Measurements from ENCODE around the gene SCEL.

Gene SCEL

GRCh38 chr13:77519808-77520207 is 15.7 kb upstream of the SCEL start (continued):
- TF ChIP-seq ZNF677 (tag by site-specific recombination; IDR thresholded peaks at IDR 0.05), result no peak

- CTCF ChIA-PET, result no interaction called here
- H3K36me3 ChIP-seq (ENCODE audit: control insufficient read depth in 2 of 2, insufficient read depth in 1 of 2, low read length in 2 of 2), result no peaks in the 10 kb centered on the region
- H3K4me3 ChIP-seq (ENCODE audit: low read depth, low read length), result no peak overlapping the region
- no peaks in the 10 kb centered on the region for H3K9me3 ChIP-seq (ENCODE audit: control insufficient read depth, insufficient read depth, low read depth, low read length)
- TF ChIP-seq ZBTB1 (tag by site-specific recombination; IDR thresholded peaks at IDR 0.05) (no peak), ZNF692 (tag by site-specific recombination; IDR thresholded peaks at IDR 0.05) (no peak), ZSCAN16 (tag by site-specific recombination; IDR thresholded peaks at IDR 0.05) (no peak), ZNF266 (tag by site-specific recombination; IDR thresholded peaks at IDR 0.05; ENCODE audit: low read depth) (no peak), ZNF621 (tag by site-specific recombination; IDR thresholded peaks at IDR 0.05) (no peak), WT1 (tag by site-specific recombination; IDR thresholded peaks at IDR 0.05) (no peak), ZNF248 (tag by site-specific recombination; IDR thresholded peaks at IDR 0.05) (no peak), ZBTB21 (tag by site-specific recombination; IDR thresholded peaks at IDR 0.05) (no peak), REPIN1 (tag by site-specific recombination; IDR thresholded peaks at IDR 0.05; ENCODE audit: low read depth) (no peak), GLI4 (tag by site-specific recombination; IDR thresholded peaks at IDR 0.05) (no peak), ZNF76 (tag by site-specific recombination; IDR thresholded peaks at IDR 0.05; ENCODE audit: borderline replicate concordance, low read depth) (no peak), SCRT2 (tag by site-specific recombination; IDR thresholded peaks at IDR 0.05) (no peak), ZNF654 (tag by site-specific recombination; IDR thresholded peaks at IDR 0.05; ENCODE audit: low read depth) (no peak), ZNF157 (tag by site-specific recombination; IDR thresholded peaks at IDR 0.05) (no peak), ZNF664 (tag by site-specific recombination; IDR thresholded peaks at IDR 0.05) (no peak), MZF1 (tag by site-specific recombination; IDR thresholded peaks at IDR 0.05; ENCODE audit: borderline replicate concordance) (no peak), ZNF561 (tag by site-specific recombination; IDR thresholded peaks at IDR 0.05; ENCODE audit: borderline replicate concordance) (no peak), FEZF1 (tag by site-specific recombination; IDR thresholded peaks at IDR 0.05) (no peak)
- no peak overlapping the region for H3K27ac ChIP-seq (ENCODE audit: extremely low read depth, low read depth, low read length)
- H3K4me1 ChIP-seq (ENCODE audit: control insufficient read depth, insufficient read depth, low read length), result no peaks in the 10 kb centered on the region
- POLR2A ChIA-PET, result no interaction called here
Measured at GRCh38 chr13:77521194-77521593, 14.3 kb upstream of the SCEL start.

- Histone ChIP-seq H3K9me3 (ENCODE audit: control insufficient read depth, insufficient read depth, low read depth, low read length) (no peaks in the 10 kb centered on the region), H3K4me3 (ENCODE audit: low read depth, low read length) (no peak overlapping the region), H3K36me3 (ENCODE audit: control insufficient read depth in 2 of 2, insufficient read depth in 1 of 2, low read length in 2 of 2) (no peaks in the 10 kb centered on the region), H3K27ac (ENCODE audit: extremely low read depth, low read depth, low read length) (no peak overlapping the region), H3K4me1 (ENCODE audit: control insufficient read depth, insufficient read depth, low read length) (no peaks in the 10 kb centered on the region)
- ChIA-PET CTCF (interaction anchor here (0.5 to 0.6 kb wide), 2 partner anchors 43 to 255 kb away, joined by 3 read pairs; no protein-coding TSS in a partner anchor), POLR2A (interaction anchor here (0.6 kb wide), 1 partner anchor 335 kb away, joined by 3 read pairs; no protein-coding TSS in a partner anchor)
- TF ChIP-seq HOXC10 (CRISPR knock-in tag; IDR thresholded peaks at IDR 0.05), result no peak
- no peak for TF ChIP-seq RBAK (tag by site-specific recombination; IDR thresholded peaks at IDR 0.05)
- TF ChIP-seq ZNF548 (tag by site-specific recombination; IDR thresholded peaks at IDR 0.05), result no peak
- no peak for TF ChIP-seq KLF17 (tag by site-specific recombination; IDR thresholded peaks at IDR 0.05)
- no peak for TF ChIP-seq ZNF121 (tag by site-specific recombination; IDR thresholded peaks at IDR 0.05)
- no peak for TF ChIP-seq PATZ1 (tag by site-specific recombination; IDR thresholded peaks at IDR 0.05)
- TF ChIP-seq ZNF280D (tag by site-specific recombination; IDR thresholded peaks at IDR 0.05), result no peak
Measured at GRCh38 chr13:77521595-77522367, 13.7 kb upstream of the SCEL start.
